ENCODE data around the gene PLAU. TPM values are rescaled to one million over a fixed set of nuclear protein-coding genes. Genes with fewer than 3 reads are reported as not detected.

PLAU gene
- total and polyA plus RNA-seq, 7 donors: 3.8 to 18.2 (median 7.6) TPM

- peaks cover 0 to 9% of the 10 kb centered on the region in 2 donors for H3K36me3 ChIP-seq (ENCODE audit: insufficient read depth in 1 of 2, low read depth in 1 of 2)
- TF ChIP-seq CTCF (IDR thresholded peaks at IDR 0.05): no peak
- H3K27me3 ChIP-seq (ENCODE audit: insufficient read depth in 3 of 3, low read length in 2 of 3): peaks cover 0 to 14% (median 0%) of the 10 kb centered on the region in 3 donors
- H3K4me1 ChIP-seq: peaks cover 34% of the 10 kb centered on the region
- intact Hi-C loops (cut with DNase I): no loop called here
- H3K9me3 ChIP-seq: no peaks in the 10 kb centered on the region
- peak overlapping the region; percentile 12 for H3K4me3 ChIP-seq
- WGBS, 3 donors: 35 to 46% (median 45%) methylated on average over 10 of the region's 10 CpGs
- peak overlapping the region; percentile 86 for H3K27ac ChIP-seq
- peak in 3 of 4 donors; percentile 14 to 30 (median 27) for ATAC-seq
- no peak for DNase-seq
These were observed 1.9 kb upstream of the PLAU start for GRCh38 chr10:73908853-73909539.

GRCh38 chr10:73909540-73910115, 1.3 kb upstream of the PLAU start:
- peaks cover 0 to 15% of the 10 kb centered on the region in 2 donors for H3K36me3 ChIP-seq (ENCODE audit: insufficient read depth in 1 of 2, low read depth in 1 of 2)
- DNase-seq (no peak), ATAC-seq (no peak)
- H3K27me3 ChIP-seq (ENCODE audit: insufficient read depth in 3 of 3, low read length in 2 of 3): peaks cover 0 to 14% (median 0%) of the 10 kb centered on the region in 3 donors
- peak overlapping the region; percentile 86 for H3K27ac ChIP-seq
- peak overlapping the region; percentile 12 for H3K4me3 ChIP-seq
- intact Hi-C loops (cut with DNase I): loop anchor here in 1 of 2 donors (10.0 kb wide), 1 partner anchor 65 kb away; no protein-coding TSS in a partner anchor
- peaks cover 34% of the 10 kb centered on the region for H3K4me1 ChIP-seq
- no peaks in the 10 kb centered on the region for H3K9me3 ChIP-seq
- WGBS, 3 donors: 76 to 85% (median 82%) methylated on average over 4 of the region's 4 CpGs
- TF ChIP-seq CTCF (IDR thresholded peaks at IDR 0.05): no peak

GRCh38 chr10:73910401-73910763, 550 bp upstream of the PLAU start:
- 22 to 27% (median 26%) methylated on average over 9 of the region's 9 CpGs for WGBS, 3 donors

GRCh38 chr10:73911553-73912004, 647 bp downstream of the PLAU start:
- DNase-seq: no peak
- no peaks in the 10 kb centered on the region for H3K9me3 ChIP-seq
- WGBS, 3 donors: 11 to 17% (median 12%) methylated on average over 14 of the region's 14 CpGs
- peaks cover 0 to 14% (median 0%) of the 10 kb centered on the region in 3 donors for H3K27me3 ChIP-seq (ENCODE audit: insufficient read depth in 3 of 3, low read length in 2 of 3)
- intact Hi-C loops (cut with DNase I): loop anchor here in 1 of 2 donors (10.0 kb wide), 1 partner anchor 63 kb away; no protein-coding TSS in a partner anchor
- TF ChIP-seq CTCF (IDR thresholded peaks at IDR 0.05): no peak
- H3K4me1 ChIP-seq: peaks cover 26% of the 10 kb centered on the region
- ATAC-seq: no peak
- peak overlapping the region; percentile 86 for H3K27ac ChIP-seq
- peak overlapping the region; percentile 70 for H3K4me3 ChIP-seq
- H3K36me3 ChIP-seq (ENCODE audit: insufficient read depth in 1 of 2, low read depth in 1 of 2): peaks cover 0 to 24% of the 10 kb centered on the region in 2 donors

More at GRCh38 chr10:73910401-73910763, 550 bp upstream of the PLAU start:
- Histone ChIP-seq H3K9me3 (no peaks in the 10 kb centered on the region), H3K27ac (peak overlapping the region; percentile 86), H3K36me3 (ENCODE audit: insufficient read depth in 1 of 2, low read depth in 1 of 2) (peaks cover 0 to 20% of the 10 kb centered on the region in 2 donors), H3K4me3 (peak overlapping the region; percentile 70), H3K27me3 (ENCODE audit: insufficient read depth in 3 of 3, low read length in 2 of 3) (peaks cover 0 to 14% (median 0%) of the 10 kb centered on the region in 3 donors), H3K4me1 (peaks cover 34% of the 10 kb centered on the region)
- intact Hi-C loops (cut with DNase I): loop anchor here in 1 of 2 donors (10.0 kb wide), 1 partner anchor 64 kb away; no protein-coding TSS in a partner anchor
- no peak for TF ChIP-seq CTCF (IDR thresholded peaks at IDR 0.05)
- no peak for ATAC-seq
- no peak for DNase-seq

Measured in psoas muscle (tissue), 8 donors.